Measurements from ENCODE around the gene ATXN7L1.
"Not testable (repeated sequence)": the region's sequence is repeated elsewhere in the genome, so short reads cannot be mapped to it uniquely, and the experiment has no call there.

The ATXN7L1 gene

GRCh38 chr7:105743351-105744090, 132.9 kb downstream of the ATXN7L1 start:
- DNase-seq (ENCODE audit: low read depth), result no peak

- no peak for DNase-seq (ENCODE audit: low read depth)
Observed at GRCh38 chr7:105742787-105743186, 133.6 kb downstream of the ATXN7L1 start.

GRCh38 chr7:105741982-105742381, 134.4 kb downstream of the ATXN7L1 start:
- no peak for DNase-seq (ENCODE audit: low read depth)

GRCh38 chr7:105738133-105738532, 138.3 kb downstream of the ATXN7L1 start:
- DNase-seq (ENCODE audit: low read depth), result no peak

GRCh38 chr7:105734233-105734632, 142.2 kb downstream of the ATXN7L1 start:
- DNase-seq (ENCODE audit: low read depth), result no peak

GRCh38 chr7:105731042-105731441, 145.4 kb downstream of the ATXN7L1 start:
- DNase-seq (ENCODE audit: low read depth), result no peak

- DNase-seq (ENCODE audit: low read depth), result no peak
Observed at GRCh38 chr7:105728028-105728427, 148.4 kb downstream of the ATXN7L1 start.

- DNase-seq (ENCODE audit: low read depth), result no peak
Observed at GRCh38 chr7:105724688-105725087, 151.7 kb downstream of the ATXN7L1 start.

GRCh38 chr7:105723572-105723971, 152.8 kb downstream of the ATXN7L1 start:
- no peak for DNase-seq (ENCODE audit: low read depth)

- no peak for DNase-seq (ENCODE audit: low read depth)
Observed at GRCh38 chr7:105721571-105722104, 154.8 kb downstream of the ATXN7L1 start.

GRCh38 chr7:105719919-105720318, 156.5 kb downstream of the ATXN7L1 start:
- DNase-seq (ENCODE audit: low read depth), result no peak

- no peak for DNase-seq (ENCODE audit: low read depth)
Observed at GRCh38 chr7:105719395-105719794, 157.0 kb downstream of the ATXN7L1 start.

- DNase-seq (ENCODE audit: low read depth), result no peak
Observed at GRCh38 chr7:105718511-105718925, 157.9 kb downstream of the ATXN7L1 start.

GRCh38 chr7:105715528-105715927, 160.9 kb downstream of the ATXN7L1 start:
- DNase-seq (ENCODE audit: low read depth), result no peak

- DNase-seq (ENCODE audit: low read depth), result no peak
Observed at GRCh38 chr7:105713488-105714465, 162.6 kb downstream of the ATXN7L1 start.

- no peak for DNase-seq (ENCODE audit: low read depth)
Observed at GRCh38 chr7:105712877-105713276, 163.5 kb downstream of the ATXN7L1 start.

GRCh38 chr7:105711726-105712402, 164.5 kb downstream of the ATXN7L1 start:
- no peak for DNase-seq (ENCODE audit: low read depth)

GRCh38 chr7:105710720-105711119, 165.7 kb downstream of the ATXN7L1 start:
- DNase-seq (ENCODE audit: low read depth), result not testable (repeated sequence)

- no peak for DNase-seq (ENCODE audit: low read depth)
Observed at GRCh38 chr7:105708763-105709080, 167.7 kb downstream of the ATXN7L1 start.

- DNase-seq (ENCODE audit: low read depth), result no peak
Observed at GRCh38 chr7:105707967-105708762, 168.2 kb downstream of the ATXN7L1 start.

GRCh38 chr7:105707381-105707780, 169.0 kb downstream of the ATXN7L1 start:
- DNase-seq (ENCODE audit: low read depth), result no peak

Measured in activated T-helper 9 cell treated with anti-CD3 and anti-CD28 coated beads, Interleukin-2, amount 50 U/mL, for 16 hours (primary cell).